ENCODE results near the gene IL9R. TPM values are rescaled to one million over a fixed set of nuclear protein-coding genes. Genes with fewer than 3 reads are reported as not detected.

Gene IL9R
- total and polyA plus RNA-seq, 2 experiments from 2014 or later: 0.31 to 0.39 TPM

- TF ChIP-seq STAT1 (IDR thresholded peaks at IDR 0.05; ENCODE audit: unreplicated experiment): no peak
- no peak for TF ChIP-seq REST (IDR thresholded peaks at IDR 0.05; ENCODE audit: unreplicated experiment)
- no peak for TF ChIP-seq JUNB (IDR thresholded peaks at IDR 0.05; ENCODE audit: unreplicated experiment)
- no peak for TF ChIP-seq CTCF (conservative IDR thresholded peaks at IDR 0.05; ENCODE audit: low read depth in 2 of 2)
- no peak for TF ChIP-seq EZH2 (IDR thresholded peaks at IDR 0.05; ENCODE audit: low read depth, unreplicated experiment)
- TF ChIP-seq ETS1 (IDR thresholded peaks at IDR 0.05): no peak
- no peak for TF ChIP-seq ZNF114 (CRISPR knock-in tag; IDR thresholded peaks at IDR 0.05)
- TF ChIP-seq CREB1 (CRISPR knock-in tag; IDR thresholded peaks at IDR 0.05; ENCODE audit: low read depth): no peak
- no peak for TF ChIP-seq EZH2phosphoT487 (IDR thresholded peaks at IDR 0.05; ENCODE audit: unreplicated experiment)
- no peak for TF ChIP-seq ZNF331 (CRISPR knock-in tag; IDR thresholded peaks at IDR 0.05; ENCODE audit: low read depth)
- Histone ChIP-seq H2AFZ (no peak overlapping the region), H3K27me3 (ENCODE audit: insufficient read depth) (no peaks in the 10 kb centered on the region), H4K20me1 (replicated peaks; ENCODE audit: insufficient read depth) (no peaks in the 10 kb centered on the region), H3K4me2 (no peak overlapping the region), H3K9me2 (ENCODE audit: insufficient read depth) (0 out of 2 replicates have a peak, but pooled peaks cover under 1% of the 10 kb centered on the region), H3K79me2 (replicated peaks; ENCODE audit: insufficient read depth) (no peaks in the 10 kb centered on the region), H3F3A (replicated peaks; ENCODE audit: low read depth) (no peaks in the 10 kb centered on the region), H3K27ac (ENCODE audit: low read depth) (no peak overlapping the region), H3K4me3 (no peak overlapping the region), H3K4me1 (ENCODE audit: insufficient read depth) (no peaks in the 10 kb centered on the region), H3K36me3 (ENCODE audit: insufficient read depth) (0 out of 2 replicates have a peak, but pooled peaks cover 5% of the 10 kb centered on the region)
- Mint-ChIP-seq H3K27me3 (ENCODE audit: insufficient read depth, low read depth, poor library complexity) (peaks cover 2% of the 10 kb centered on the region), H3K4me1 (no peaks in the 10 kb centered on the region), H3K36me3 (ENCODE audit: low read depth) (peaks cover 32% of the 10 kb centered on the region), H3K27ac (no peak overlapping the region), H3K4me3 (no peak overlapping the region), H3K9me3 (peaks cover 40% of the 10 kb centered on the region)
- ATAC-seq (no peak), DNase-seq (ENCODE audit: low spot score) (no peak)
Measured at GRCh38 chrX:155993421-155993820, 4.1 kb upstream of the IL9R start.

Measured in GM23338 (cell line).